ENCODE measurements around the gene STAMBPL1.
"Not testable (repeated sequence)": the region's sequence is repeated elsewhere in the genome, so short reads cannot be mapped to it uniquely, and the experiment has no call there.

The STAMBPL1 gene

DNA sequence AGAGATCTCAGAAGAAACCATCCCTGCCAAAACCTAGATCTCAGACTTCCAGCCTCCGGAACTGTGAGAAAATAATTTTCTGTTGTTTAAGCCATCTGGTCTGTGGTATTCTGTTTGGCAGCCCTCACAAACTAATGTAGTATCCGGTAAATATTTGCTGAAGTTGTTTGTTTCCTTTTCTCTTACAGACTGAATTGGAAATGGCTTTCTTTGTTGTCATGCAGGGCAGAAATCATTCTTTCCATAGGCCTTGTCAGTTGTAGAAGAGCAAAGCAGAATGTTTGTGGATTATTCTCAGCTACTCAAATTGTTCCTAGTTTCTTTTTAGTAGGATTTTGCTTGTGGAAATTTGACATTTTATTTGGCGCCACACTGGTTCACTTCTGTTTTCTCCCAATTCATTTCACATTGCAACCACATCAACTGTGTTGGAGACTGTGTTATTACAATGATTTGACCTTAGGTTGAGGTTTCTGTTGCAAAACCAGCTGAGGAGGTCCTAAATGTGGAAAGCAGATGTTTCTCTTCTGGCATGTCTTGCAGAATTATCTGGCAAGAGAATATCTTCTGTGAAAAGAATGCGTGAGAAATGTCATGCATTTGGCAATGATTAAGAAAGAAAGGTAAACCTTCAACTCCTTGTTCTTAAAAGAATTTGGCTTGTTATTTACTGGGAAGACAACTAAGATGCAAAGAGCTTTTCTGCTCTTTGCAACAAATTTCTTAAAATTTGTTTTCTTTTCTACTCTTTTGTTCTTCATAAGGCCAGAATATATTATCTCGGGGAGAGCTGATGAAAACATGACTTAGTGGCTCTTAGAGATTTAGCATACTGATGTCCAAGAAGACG, 46.7 kb downstream of the STAMBPL1 start:
- no peak for DNase-seq

DNA sequence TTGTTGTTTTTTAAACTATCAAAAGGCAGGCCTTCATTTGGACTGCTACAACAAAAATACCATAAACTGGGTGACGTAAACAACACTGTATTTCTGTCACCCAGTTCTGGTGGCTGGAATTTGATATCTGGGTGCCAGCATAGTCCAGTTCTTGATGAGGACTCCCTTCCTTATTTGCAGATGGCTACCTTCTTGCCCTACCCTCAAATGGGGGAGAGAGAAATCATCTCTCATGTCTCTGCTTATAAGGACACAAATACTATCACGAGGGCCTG, 47.3 kb downstream of the STAMBPL1 start:
- DNase-seq = no peak

DNA sequence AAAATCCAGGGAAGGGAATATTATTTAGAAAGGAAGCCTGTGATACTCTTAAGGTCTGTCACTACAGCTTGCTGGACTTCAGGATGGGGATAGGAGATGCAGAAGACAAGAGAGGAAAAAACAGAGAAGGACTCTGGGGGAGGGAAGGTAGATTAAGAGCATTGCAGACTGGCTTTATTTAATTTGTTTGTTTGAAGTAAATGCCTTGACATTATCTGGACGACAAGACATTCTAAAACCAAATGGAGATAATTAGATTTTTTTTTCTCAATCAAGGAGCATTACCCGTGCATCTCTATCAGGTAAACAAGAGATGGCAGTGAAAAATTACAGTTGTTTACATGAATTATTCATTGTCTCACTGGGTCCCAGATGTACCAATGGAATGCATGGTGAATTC, 48.2 kb downstream of the STAMBPL1 start:
- no peak for DNase-seq

DNA sequence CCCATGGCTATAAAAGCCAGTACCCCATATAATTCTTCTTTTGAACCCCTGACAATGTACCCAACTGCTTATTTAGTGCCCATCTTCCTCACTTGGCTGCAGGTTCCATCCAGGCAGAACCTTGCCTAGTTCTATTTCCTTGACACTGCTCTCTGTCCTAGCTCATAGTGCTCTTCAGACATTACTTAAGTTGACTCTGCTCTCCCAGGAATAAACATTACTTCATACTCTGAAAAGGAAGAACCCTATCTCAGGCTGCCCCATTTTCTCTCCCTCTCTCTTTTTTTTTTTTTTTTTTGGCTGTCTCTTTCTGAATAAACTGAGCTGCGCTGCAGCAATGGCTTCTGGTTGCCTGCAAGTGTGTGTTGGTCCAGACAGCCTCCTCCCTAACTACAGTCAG, 51.5 kb downstream of the STAMBPL1 start:
- no peak for DNase-seq

DNA sequence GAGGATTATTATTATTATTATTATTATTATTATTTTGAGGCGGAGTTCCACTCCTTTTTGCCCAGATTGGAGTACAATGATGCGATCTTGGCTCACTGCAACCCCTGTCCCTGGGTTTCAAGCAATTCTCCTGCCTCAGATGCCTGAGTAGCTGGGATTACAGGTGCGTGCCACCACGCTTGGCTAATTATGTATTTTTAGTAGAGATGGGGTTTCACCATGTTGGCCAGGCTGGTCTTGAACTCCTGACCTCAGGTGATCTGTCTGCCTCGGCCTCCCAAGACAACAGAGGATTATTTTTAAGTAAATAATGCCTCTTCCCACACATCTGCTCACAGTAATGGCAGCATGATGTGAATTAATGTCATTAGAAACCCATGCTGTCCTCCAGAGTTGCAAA, 52.0 kb downstream of the STAMBPL1 start:
- DNase-seq = not testable (repeated sequence)

DNA sequence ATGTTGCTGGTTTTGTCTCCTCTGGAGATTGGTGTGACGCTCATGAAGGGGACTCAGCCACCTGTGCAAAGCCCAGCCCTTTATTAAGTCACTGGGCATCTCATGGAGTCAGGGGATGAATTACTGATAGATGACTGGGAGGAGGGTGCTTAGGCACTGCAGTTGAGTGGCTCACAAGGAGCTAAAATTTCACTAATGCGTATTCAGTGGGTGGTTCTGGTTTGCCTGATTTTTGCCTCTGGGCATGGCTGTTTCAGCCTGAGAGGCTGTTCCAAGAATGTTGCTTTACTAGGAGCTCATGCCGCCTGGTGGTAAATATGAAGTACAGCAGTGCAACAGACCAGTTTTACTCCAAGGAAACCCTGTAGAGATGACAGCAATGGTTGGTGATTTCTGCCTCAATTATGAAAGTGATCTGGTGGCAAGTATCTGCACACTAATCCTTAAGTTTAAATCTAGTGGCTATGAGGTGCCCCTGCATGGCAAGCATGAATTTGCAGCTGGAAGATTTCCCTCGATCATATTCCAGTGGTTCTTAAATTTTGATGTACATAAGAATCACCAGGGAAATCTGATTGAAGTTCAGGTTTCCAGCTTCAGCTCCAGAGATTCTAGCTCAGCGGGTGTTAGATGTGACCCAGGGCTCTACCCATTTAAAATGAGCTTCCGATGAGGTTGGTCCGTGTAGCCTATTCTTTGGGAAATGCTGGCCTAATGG, 52.7 kb downstream of the STAMBPL1 start:
- DNase-seq = peak; percentile 93

DNA sequence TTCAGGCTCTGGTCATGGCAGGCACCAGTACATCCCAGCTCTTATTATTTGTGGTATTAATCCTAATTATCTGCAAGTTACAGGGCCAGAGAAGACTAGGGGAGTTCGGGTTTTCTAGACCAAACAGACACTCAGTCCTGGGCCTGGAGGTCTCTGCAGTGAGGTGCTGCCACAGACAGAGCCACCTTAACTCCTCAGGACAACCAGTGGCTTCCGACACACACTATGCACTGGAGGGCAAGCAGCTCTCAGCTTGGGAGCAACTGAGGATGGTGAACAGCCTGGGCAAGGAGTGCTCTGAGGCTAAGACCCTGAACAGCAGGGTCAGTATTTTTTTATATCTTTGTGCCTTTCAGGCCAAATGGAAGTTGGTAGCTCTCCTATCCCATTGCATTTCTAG, 53.5 kb downstream of the STAMBPL1 start:
- DNase-seq = no peak

DNA sequence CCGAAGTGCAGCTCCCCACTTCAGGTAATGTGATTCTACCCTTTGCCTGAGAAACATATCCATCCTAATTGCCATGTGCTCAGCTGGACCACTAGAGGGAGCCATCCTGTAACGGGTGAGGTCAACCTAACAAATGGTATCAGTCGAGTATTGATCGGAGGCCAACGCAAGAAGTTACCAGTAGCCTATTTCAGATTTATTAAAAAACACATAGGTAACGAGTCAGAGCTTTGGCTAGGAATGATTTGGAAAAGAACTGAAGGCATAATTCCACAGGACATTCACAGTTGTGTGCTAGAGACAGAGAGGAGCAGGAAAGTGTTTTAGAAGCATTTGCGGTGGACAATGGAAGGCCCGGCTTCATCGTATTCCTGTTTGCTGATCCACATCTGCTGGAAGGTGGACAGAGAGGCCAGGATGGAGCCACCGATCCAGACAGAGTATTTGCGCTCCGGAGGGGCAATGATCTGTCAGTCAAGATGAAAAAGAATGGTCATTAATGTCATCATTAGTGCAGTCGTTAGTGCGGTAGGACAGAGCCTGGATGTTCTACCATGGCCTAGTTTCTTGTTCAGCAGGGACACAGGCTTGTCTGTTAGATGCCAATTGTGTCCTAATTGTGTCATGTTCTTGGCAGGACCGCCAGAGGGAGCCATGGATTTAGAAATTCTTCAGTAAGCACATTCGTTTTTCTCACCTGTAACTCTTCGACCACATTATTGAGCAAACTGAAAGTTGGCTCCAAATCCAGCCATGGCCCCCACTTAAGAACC, 55.0 kb downstream of the STAMBPL1 start:
- peak; percentile 47 for DNase-seq

DNA sequence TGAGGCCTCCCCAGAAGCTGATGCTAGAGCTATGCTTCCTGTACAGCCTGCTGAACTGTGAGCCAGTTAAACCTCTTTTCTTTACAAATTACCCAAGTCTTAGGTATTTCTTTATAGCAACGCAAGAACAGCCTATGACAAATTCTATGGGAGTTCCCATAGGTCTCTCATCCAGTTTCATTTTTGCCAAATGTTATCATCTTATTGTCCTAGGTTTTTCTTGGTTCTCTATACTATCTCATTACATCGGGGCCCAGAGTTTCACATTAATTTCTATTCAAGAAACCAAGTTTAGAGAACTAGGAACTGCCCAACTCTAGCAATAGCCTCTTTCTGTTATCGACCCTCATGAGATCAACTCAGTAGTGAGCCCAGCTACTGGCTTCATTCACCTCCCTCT, 56.6 kb downstream of the STAMBPL1 start:
- DNase-seq = no peak

DNA sequence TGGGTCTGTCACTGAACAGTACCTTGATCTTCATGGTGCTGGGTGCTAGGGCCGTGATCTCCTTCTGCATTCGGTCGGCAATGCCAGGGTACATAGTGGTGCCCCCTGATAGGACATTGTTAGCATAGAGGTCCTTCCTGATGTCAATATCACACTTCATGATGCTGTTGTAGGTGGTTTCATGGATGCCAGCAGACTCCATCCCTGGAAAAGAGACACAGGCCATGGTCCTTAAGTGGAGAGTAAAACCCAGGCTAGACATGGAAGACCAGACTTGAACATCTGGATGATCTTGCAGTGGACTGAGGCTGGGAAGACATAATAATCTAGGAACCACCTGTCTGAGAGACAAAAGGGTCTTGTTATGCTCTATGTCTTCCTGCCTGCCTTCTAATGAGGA, 58.0 kb downstream of the STAMBPL1 start:
- DNase-seq = no peak

DNA sequence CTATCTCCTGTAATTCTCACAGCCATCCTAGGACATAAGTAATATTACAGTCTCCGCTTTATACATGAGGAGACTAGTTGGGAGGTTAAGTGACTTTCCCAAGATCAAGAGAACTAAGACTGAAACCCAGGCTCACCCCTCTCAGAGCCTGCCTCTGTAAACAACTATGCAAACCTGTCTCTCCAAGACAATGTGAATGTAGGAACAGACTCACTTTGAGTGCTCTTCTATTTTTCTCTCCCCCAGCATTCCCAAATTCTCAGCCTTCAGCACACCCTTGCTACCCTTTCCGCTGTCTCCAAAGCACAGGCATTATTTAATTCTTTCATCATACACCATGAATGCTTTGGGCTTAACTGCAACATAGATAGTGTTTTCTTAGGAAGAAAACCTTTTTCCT, 58.9 kb downstream of the STAMBPL1 start:
- DNase-seq = no peak

DNA sequence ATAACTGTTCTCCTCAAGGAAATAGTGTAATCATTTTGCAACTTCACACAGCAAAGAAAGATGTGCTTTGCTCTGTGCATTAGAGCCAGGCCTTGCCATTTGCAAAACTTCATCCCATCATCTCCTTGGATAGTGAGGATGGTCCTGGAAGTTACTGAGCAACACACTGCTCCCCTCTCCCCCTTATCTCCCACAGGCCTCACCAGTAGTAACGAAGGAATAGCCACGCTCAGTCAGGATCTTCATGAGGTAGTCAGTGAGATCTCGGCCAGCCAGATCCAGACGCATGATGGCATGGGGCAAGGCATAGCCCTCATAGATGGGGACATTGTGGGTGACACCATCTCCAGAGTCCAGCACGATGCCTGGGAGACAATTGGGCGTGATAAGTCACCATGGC, 61.0 kb downstream of the STAMBPL1 start:
- no peak for DNase-seq

DNA sequence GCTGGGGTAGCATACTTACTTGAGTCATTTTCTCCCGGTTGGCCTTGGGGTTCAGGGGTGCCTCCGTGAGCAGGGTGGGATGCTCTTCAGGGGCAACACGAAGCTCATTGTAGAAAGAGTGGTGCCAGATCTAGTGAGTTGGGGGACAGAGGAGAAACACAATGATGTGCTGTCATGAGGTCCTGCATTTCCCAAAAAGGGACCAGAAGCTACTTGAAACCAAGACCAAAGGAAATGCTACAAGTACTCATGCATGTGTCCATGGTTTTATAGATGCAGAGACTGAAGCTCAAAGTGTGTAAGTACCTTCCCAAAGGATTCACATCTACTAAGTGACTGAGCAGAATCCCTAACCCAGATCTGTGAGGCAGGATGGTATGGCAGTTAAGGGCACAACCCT, 63.7 kb downstream of the STAMBPL1 start:
- no peak for DNase-seq

DNA sequence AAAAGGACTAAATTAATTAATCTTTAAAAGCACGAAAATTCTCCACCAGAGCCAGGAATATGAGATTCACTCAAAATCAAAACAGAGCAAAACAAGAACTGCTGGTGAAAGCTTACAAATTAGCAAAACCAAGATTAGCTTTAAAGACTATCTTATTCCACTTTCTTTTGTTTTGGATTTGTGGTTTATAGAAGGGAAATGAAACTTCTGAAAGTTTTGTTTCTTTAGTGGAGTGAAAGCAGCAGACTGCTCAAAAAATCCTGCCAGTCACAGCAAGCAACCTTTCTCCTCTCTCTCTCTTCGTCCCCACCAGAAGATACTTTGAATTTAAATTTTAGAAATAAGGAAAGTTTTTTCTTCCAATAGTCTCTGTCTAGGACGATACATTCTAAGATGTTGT, 64.8 kb downstream of the STAMBPL1 start:
- DNase-seq = no peak

DNA sequence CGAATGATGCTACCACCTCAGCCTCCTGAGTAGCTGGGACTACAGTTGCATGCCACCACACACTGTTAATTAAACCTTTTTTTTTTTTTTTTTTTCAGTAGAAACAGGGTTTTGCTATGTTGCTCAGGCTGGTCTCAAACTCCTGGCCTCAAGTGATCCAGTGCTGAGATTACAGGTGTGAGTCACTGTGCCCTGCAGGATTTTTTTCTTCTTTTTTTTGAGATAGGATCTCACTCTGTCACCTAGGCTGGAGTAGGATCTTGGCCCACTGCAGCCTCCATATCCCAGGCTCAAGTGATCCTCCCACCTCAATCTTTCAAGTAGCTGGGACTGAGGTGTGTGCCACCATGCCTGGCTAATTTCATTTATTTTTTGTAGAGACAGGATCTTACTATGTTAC, 66.2 kb downstream of the STAMBPL1 start:
- no peak for DNase-seq

DNA sequence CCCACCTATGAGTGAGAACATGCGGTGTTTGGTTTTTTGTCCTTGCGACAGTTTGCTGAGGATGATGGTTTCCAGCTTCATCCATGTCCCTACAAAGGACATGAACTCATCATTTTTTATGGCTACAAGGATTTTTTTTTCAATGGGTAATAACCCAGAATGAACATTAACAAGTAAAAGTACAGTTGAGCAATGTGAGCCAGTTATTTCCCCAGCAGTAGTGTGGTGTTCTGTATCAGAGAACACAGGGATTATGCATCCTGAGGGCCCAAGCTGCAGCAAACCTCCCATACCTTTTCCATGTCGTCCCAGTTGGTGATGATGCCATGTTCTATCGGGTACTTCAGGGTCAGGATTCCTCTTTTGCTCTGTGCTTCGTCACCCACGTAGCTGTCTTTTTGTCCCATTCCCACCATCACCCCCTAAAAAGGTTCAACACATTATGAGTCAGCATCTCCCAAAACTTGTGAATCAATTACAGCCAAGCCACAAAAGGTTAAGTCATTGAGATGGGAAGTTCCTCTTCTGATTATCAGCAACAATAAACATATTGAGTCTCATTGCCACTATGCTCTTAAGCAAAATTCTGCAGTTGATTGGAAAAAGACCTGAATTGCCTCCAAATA, 67.0 kb downstream of the STAMBPL1 start:
- no peak for DNase-seq

DNA sequence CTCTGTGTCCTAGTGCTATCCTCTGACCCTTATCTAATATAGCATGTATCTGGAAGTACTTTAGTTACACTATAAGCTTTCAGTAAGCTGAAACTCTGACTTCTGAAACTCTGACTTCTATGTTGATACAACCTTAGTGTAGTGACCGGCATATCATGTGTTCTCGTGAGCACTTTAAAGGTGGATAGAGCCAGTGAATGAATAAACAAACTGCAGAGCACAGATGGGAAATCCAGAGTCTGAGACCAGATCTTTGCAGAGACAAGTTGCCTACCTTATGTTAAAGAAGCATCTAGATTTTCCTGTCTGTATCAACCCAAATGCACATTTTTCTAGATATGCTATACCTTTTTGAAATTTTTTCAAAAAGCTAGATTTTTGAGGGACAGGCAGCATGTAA, 69.0 kb downstream of the STAMBPL1 start:
- DNase-seq = no peak

DNA sequence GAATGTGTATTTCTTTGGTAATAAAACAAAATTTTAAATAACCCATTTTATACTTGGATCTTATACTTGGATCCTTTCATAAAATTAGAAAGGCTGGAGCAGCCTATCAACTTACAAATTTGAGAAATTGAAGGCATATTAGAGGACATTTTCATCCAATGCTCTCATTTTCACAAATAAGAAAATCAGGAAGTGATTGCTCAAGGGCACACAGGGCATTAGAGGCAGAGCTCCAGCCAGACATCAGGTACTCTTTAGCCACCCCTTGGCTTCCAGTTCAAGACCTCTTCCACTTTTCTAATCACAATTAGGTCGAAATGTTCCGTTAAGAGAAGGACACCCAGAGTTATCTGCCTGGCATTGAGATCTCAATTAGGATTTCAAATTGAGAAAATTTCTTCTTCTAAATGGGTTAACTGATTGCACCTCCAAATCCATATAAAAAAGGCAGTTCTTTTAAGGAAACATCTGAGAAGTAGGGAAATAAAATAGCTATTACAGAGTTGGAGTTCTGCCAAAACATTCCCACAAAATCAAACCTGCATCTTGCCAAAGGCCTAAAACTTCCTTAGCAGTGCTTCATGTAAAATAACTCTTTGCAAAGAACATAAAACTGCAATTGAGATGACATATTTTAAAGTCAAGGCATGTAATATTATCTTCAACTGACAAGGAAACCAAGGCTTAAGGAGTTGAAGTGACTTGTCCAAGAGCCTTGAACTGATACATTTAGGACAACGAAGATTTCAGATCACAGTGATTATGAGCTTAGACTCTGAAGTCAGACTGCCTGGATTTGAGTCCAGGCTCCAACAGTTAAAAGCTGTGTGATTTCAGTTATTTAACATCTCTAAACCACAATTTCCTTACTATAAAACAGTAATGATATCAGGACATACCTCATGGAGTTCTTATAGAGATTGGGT, 70.1 kb downstream of the STAMBPL1 start:
- DNase-seq = no peak

DNA sequence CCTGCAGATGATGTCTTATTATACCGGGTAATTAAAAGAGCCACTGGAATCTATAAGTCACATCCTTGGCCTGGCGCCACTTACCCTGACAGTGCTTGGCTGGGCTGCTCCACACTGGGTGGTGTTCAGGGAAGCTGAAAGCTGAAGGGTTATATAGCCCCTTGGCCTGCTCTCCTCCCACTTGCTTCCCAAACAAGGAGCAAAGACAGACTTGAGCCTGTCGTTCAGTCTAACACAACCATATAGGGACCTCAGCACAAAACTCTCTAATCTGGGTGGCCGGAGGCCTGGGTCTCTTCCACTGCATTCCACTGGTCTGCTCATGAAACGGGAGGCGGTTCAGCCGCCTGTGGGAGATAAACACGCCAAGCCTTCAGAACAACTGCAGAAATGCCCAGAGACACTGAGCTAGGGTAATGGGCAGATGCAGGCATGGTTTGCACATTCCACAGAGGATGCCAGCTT, 72.6 kb downstream of the STAMBPL1 start, which contains the start of gene ACTA2:
ACTA2 (minus strand) TSS at position 127 of the 465 bp plus-strand sequence. CDS start 3,843 bp downstream, outside the sequence.
- peak; percentile 78 for DNase-seq

DNA sequence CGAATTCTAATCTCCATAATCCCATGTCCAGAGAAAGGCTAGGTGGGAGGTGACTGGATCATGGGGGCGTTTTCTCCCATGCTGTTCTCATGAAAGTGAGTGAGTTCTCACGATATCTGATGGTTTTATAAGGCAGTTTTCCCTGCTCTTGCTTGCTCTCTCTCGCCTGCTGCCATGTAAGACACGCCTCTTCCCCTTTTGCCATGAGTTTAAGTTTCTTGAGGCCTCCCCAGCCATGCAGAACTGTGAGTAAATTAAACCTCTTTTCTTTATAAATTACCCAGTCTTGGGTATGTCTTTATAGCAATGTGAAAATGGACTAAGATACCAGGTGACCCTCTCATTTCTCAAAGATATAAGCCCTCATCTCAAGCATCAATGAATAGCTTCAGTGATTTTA, 73.6 kb downstream of the STAMBPL1 start:
- no peak for DNase-seq

DNA sequence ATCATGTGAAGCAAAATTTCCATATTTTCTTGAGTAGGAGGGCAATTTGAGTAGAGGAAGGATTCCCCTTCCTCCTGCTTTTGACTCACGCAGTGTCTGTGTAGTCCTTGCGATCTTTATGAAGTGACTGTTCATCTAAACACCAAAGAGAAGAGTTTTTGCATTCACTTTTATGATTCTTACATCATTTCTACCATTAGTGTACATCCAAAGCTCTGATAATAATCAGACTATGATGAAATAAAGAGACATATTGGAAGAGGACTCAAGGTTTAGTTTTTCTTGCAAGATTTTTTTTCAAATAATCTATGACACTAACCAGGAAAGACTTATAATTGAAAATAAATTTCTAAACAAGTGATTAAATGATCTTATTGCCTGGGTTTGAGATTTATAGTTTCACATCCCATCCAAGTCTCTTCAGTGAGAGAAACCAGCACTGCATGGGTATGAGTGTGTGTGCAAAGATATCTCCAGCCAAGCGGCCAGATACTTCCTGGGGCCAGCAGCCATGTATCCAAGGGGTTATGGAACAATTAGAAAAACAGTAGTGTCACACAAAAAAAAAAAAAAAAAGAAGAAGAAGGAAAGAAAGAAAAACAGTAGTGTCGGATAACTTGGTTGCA, 74.5 kb downstream of the STAMBPL1 start:
- no peak for DNase-seq

DNA sequence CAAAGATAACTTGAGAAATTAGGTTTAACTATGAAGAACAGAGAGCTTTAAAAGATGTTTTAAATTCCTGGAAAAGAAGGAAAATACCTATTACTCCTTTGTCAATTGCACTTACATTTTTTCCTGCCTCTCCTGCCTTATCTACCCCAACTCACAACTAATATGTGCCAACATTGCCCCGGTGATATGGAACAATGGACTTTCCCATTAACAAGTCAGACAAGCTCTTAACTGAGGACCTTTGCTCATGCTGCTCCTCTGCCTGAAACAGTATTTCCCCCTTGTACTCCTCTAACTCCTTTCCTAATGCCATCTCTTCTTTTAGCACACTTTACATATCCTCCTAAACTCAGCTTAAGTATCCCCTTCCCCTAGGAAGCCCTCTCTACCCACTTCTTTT, 77.3 kb downstream of the STAMBPL1 start:
- no peak for DNase-seq

Measured in amniotic stem cell (primary cell).